ENCODE measurements around the gene TLE1. TPM values are rescaled to one million over a fixed set of nuclear protein-coding genes. Genes with fewer than 3 reads are reported as not detected.
A peak's percentile ranks its signal among the peaks of the same experiment; 100 is the strongest.

The TLE1 gene
- polyA plus RNA-seq, 3 donors: 0.46 to 2.5 (median 1.2) TPM

GRCh38 chr9:81578606-81579005, 110.7 kb downstream of the TLE1 start:
- Mint-ChIP-seq H3K27me3 (ENCODE audit: low read depth in 3 of 3) (no peaks in the 10 kb centered on the region), H3K4me1 (peaks cover 10% of the 10 kb centered on the region), H3K4me3 (no peak overlapping the region), H3K36me3 (peaks cover 1 to 9% of the 10 kb centered on the region in 2 donors), H3K27ac (no peak overlapping the region), H3K9me3 (peaks cover 0 to 3% (median 0%) of the 10 kb centered on the region in 7 donors)
- no peak for DNase-seq
- H3K27me3 ChIP-seq (ENCODE audit: control insufficient read depth in 2 of 2, insufficient read depth in 2 of 2, low read length in 2 of 2): no peaks in the 10 kb centered on the region
- H3K9ac ChIP-seq (ENCODE audit: insufficient read depth, low read length, poor library complexity, severe bottlenecking): no peak overlapping the region
- TF ChIP-seq, protein P1, sequence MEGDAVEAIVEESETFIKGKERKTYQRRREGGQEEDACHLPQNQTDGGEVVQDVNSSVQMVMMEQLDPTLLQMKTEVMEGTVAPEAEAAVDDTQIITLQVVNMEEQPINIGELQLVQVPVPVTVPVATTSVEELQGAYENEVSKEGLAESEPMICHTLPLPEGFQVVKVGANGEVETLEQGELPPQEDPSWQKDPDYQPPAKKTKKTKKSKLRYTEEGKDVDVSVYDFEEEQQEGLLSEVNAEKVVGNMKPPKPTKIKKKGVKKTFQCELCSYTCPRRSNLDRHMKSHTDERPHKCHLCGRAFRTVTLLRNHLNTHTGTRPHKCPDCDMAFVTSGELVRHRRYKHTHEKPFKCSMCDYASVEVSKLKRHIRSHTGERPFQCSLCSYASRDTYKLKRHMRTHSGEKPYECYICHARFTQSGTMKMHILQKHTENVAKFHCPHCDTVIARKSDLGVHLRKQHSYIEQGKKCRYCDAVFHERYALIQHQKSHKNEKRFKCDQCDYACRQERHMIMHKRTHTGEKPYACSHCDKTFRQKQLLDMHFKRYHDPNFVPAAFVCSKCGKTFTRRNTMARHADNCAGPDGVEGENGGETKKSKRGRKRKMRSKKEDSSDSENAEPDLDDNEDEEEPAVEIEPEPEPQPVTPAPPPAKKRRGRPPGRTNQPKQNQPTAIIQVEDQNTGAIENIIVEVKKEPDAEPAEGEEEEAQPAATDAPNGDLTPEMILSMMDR (IDR thresholded peaks at IDR 0.05): no peak
- H3K36me3 ChIP-seq (replicated peaks in 1 of 2; ENCODE audit: control insufficient read depth in 1 of 2, insufficient read depth in 2 of 2, low read length in 2 of 2): no peaks in the 10 kb centered on the region
- no peaks in the 10 kb centered on the region for H4K20me1 ChIP-seq (ENCODE audit: insufficient read depth, low read length)
- intact Hi-C loops (cut with micrococcal nuclease): no loop called here
- no peaks in the 10 kb centered on the region for H3K9me3 ChIP-seq (replicated peaks in 1 of 2; ENCODE audit: control insufficient read depth in 1 of 2, insufficient read depth in 1 of 2, low read length in 2 of 2)
- no peaks in the 10 kb centered on the region for H3K4me1 ChIP-seq (ENCODE audit: control insufficient read depth in 1 of 2, insufficient read depth in 2 of 2, low read length in 2 of 2)
- no peak overlapping the region for H3K4me3 ChIP-seq (replicated peaks in 1 of 3; ENCODE audit: low read depth in 2 of 3, low read length in 3 of 3)
- H3K4me2 ChIP-seq (replicated peaks; ENCODE audit: extremely low read depth, low read length, poor library complexity, severe bottlenecking): no peak overlapping the region
- H3K27ac ChIP-seq (ENCODE audit: low read depth in 1 of 2, low read length in 2 of 2): no peak overlapping the region
- no peaks in the 10 kb centered on the region for H3K79me2 ChIP-seq (ENCODE audit: insufficient read depth, low read length)
- H2AFZ ChIP-seq (ENCODE audit: insufficient read depth, low read depth, low read length, poor library complexity, severe bottlenecking): no peak overlapping the region

- no peaks in the 10 kb centered on the region for H3K27me3 Mint-ChIP-seq (ENCODE audit: low read depth in 3 of 3)
- peaks cover 0 to 6% (median 0%) of the 10 kb centered on the region in 7 donors for H3K9me3 Mint-ChIP-seq
- H3K27ac Mint-ChIP-seq: peak overlapping the region in 1 of 7 donors; percentile 63
- H3K9ac ChIP-seq (ENCODE audit: insufficient read depth, low read length, poor library complexity, severe bottlenecking): no peak overlapping the region
- no peaks in the 10 kb centered on the region for H3K36me3 ChIP-seq (replicated peaks in 1 of 2; ENCODE audit: control insufficient read depth in 1 of 2, insufficient read depth in 2 of 2, low read length in 2 of 2)
- H4K20me1 ChIP-seq (ENCODE audit: insufficient read depth, low read length): no peaks in the 10 kb centered on the region
- H3K4me1 Mint-ChIP-seq: peaks cover 10% of the 10 kb centered on the region
- H3K79me2 ChIP-seq (ENCODE audit: insufficient read depth, low read length): no peaks in the 10 kb centered on the region
- intact Hi-C loops (cut with micrococcal nuclease): no loop called here
- no peak overlapping the region for H3K4me2 ChIP-seq (replicated peaks; ENCODE audit: extremely low read depth, low read length, poor library complexity, severe bottlenecking)
- no peaks in the 10 kb centered on the region for H3K36me3 Mint-ChIP-seq
- no peak overlapping the region for H3K27ac ChIP-seq (ENCODE audit: low read depth in 1 of 2, low read length in 2 of 2)
- DNase-seq: no peak
- no CpG with 5 or more reads among the region's 2 CpGs for WGBS (ENCODE audit: insufficient coverage)
- H3K4me1 ChIP-seq (ENCODE audit: control insufficient read depth in 1 of 2, insufficient read depth in 2 of 2, low read length in 2 of 2): no peaks in the 10 kb centered on the region
- no peak overlapping the region for H3K4me3 Mint-ChIP-seq
- no peaks in the 10 kb centered on the region for H3K9me3 ChIP-seq (replicated peaks in 1 of 2; ENCODE audit: control insufficient read depth in 1 of 2, insufficient read depth in 1 of 2, low read length in 2 of 2)
- no peak overlapping the region for H3K4me3 ChIP-seq (replicated peaks in 1 of 3; ENCODE audit: low read depth in 2 of 3, low read length in 3 of 3)
- H3K27me3 ChIP-seq (ENCODE audit: control insufficient read depth in 2 of 2, insufficient read depth in 2 of 2, low read length in 2 of 2): no peaks in the 10 kb centered on the region
- TF ChIP-seq, protein P1 (IDR thresholded peaks at IDR 0.05): no peak
- no peak overlapping the region for H2AFZ ChIP-seq (ENCODE audit: insufficient read depth, low read depth, low read length, poor library complexity, severe bottlenecking)
Observed at GRCh38 chr9:81575956-81576355, 113.4 kb downstream of the TLE1 start.
